HG03196 (cell line): ENCODE results near the gene GPC4.
"Not testable (repeated sequence)": the region's sequence is repeated elsewhere in the genome, so short reads cannot be mapped to it uniquely, and the experiment has no call there.

ENCODE experiments used
- ATAC-seq: cut with Tn5 transposase; IDR thresholded peaks from one replicate; pipeline ENCODE4 v1.9.1; 2021; ENCODE audit not compliant: unreplicated experiment

The GPC4 gene

DNA sequence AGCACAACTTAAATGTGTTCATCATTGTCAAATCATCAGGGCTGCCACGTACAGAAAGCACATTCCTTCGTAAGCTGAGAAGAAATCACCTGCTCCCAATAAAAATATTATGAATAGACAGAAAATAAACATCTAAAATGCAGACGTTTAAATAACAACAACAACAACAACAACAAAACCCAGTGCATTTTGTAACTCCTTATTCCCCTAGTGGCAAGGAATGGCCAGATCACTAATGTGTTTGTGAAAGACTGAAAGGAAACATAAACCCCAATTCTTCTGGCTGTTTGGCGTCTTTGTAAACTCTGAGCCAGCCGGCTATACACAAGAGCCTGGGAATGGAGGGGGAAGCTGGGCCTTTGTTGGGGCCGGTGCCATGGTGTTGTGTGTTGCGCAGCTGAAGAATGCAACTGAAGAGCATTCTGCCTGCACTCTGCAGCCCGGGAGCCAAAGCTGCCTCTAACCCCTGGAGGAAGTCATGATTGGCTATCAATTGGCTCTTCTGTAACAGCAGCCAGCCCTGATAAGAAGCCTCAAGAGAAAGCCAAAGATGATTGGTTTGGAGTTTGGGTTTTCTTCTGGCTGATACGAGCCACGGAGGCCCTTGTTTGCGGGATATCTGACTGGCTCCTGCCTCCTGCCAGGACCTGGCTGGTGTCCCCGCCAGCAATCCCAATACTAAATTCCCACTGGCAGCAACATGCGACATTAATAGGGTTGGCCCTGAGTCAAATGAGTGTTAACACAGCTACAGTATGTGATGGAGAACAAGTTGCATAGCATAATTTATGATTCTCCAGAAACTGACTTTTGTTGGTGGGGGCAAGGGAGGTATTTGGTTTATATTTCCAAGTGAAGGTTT, 107.4 kb downstream of the GPC4 start:
- ATAC-seq, result no peak

DNA sequence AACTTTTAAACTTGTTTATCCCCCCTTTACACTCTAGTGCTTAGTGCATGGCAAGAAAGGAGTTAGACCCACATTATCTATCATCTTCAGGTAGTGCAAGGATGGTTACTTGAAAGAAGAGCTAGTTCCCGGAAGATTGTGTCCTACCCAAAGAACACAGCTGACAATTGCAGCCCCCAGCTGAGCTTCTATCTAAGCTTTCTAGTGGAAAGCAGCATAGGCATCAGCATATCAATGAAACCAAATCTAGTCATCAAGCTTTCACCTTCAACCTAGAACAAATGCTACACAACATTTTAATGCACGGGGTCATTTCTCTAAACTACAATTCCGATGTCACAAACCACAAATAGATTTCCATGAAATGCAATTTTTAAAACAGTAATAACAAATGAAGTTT, 108.2 kb downstream of the GPC4 start:
- no peak for ATAC-seq

DNA sequence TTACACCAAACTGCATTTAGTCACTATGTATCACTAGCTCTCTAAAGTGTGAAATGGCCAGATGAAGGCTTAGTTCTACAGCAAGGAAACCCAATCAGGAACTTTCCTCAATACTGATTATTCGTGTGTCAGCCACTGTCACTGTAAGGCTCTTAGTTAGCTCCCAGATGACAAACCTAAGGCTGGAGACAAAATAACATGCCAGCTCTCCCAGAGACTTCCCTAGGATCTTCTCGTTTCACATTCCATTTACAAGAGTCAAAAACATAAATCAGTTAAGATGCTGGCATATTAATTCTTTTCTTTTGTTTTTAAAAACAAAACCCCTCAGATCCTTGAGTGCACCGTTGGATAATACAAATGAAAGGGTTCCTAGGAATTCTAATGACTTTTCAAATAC, 109.0 kb downstream of the GPC4 start:
- no peak for ATAC-seq

DNA sequence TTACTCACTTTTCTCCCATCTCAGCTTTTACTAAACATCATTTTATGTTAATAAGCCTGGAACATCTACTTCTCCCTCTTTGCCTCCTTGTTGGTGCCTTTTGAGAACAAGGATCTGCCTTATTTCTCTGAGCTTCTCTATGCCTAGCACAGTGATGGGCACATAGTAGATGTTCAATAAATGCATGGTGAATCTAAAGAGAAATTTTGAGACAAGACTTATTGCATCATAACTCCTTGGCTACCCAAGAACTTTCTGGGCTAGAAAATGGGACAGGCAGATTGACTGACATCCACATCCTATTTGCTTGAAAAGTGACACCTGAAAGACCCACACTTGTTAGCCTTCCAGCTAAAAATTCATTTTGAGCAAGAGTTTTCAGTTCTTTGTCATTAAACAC, 109.9 kb downstream of the GPC4 start:
- no peak for ATAC-seq

DNA sequence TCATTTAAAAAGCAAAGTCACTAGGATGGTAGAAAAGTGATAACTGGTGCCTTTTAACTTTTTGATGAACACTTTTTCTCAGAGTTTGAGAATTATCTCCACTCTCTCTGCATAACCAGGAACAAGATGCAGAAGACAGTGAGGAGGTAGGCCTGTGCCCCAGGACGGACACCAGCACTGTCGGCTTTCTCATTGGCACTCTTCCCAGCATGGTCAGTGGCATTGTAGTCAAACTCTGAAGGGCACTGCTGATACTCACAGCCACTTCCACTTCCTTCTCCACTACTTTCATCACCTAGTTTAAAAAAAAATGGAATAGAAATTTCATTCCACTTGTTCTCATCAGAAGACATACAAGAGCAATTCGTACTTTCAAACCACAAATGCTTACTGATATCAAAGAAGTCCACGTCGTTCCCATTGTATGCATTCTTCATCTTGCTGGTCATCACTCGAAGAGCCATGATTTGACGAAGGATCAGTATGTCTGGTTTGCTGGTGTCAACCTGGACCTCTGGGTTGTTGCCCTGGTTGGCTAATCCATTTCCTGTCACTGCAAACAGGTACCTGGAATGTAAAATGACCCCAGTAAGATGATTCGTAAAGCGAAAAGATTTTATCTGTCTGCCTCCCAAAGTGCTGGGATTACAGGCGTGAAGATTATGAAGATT, 112.4 kb downstream of the GPC4 start:
- no peak for ATAC-seq

DNA sequence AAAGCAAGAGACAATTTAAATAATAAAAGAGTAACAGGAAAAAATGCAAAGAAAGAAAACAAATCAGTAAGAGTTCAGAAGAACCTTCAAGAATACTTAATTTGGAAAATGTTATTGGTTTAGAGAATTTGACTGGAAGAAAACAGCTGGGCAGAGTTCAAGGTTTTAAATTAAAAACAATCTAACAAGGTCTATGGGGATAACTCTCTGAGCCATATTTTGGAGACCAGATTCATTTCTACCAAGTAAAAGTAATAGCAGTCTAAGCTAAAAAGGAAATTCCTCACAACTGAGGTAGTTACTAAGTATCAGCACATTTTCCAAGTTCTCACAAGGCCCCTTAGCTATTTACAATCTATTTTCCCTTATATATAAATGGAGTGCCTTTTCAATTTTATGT, 114.7 kb downstream of the GPC4 start:
- no peak for ATAC-seq

DNA sequence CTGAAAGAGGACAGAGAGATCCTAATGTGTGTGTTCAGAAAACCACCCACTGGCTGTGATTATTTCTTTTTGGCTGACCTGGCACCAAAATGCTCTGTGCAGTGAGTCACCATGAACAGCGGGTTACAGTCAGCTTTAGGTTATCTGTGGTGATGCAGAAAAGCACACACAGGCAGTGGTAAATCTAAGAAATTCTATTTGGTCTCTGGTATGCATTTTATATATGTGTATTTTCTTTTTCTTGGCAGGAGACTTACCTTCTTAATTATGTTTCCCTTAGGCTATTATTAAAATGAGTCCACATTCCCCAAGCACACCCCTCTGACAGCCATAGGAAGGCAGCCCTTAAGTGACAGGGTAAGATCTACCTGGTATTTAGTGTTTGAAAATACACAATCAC, 118.0 kb downstream of the GPC4 start:
- ATAC-seq, result no peak

DNA sequence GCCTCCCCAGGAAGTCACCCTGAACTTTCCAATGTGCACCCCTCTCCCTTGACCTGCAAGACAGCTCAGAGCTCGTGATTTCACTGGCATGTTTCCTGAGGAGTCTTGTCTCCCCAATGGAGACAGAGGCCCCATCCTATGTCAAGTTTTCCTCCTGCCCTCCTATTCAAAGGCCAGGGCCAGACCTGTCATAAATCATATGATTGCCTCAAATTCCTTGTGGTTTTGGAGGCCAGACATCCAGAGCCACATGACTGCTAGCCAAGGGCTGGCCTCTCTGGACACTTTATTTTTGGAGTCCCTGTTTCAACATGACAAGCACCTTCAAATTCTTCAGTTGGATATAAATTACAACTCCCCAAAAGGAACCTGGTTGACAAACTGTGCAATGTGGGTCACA, 121.2 kb downstream of the GPC4 start:
- ATAC-seq, result no peak

DNA sequence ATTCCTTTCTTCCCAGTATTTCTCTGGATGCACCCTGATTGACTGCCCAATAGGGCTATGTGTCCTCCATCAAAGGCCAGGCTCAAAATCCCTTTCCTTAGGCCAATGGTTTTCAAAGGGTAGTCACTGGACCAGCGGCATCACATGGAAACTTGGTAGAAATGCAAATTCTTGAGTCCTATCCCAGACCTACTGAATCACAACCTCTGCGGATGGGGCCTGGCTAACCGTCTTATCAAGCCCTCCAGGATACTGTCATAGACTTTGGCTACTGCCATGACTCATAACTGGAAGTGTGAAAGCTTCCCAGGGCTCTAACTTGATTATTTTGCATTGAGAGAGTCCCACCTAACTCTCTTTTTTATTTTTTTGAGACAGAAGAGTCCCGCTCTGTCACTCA, 125.2 kb downstream of the GPC4 start:
- ATAC-seq, result no peak

DNA sequence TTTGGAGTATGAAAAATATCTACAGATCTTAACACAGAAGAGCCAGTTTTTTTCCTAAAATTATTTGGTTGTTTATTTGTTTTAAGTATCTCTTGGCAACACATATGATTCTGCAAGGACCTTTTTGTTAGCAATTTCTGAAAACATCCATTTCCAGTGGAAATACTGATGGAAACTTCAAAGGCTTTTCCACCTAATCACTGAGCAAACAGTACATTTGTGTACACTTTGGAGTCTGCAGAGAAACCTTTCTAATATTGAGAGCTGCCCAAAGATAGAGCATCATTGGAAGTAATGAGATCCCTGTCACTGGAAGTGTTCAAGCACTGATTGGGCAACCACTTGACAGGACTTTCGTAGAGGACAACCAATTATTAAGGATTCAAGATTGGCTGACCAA, 127.4 kb downstream of the GPC4 start:
- ATAC-seq, result no peak

DNA sequence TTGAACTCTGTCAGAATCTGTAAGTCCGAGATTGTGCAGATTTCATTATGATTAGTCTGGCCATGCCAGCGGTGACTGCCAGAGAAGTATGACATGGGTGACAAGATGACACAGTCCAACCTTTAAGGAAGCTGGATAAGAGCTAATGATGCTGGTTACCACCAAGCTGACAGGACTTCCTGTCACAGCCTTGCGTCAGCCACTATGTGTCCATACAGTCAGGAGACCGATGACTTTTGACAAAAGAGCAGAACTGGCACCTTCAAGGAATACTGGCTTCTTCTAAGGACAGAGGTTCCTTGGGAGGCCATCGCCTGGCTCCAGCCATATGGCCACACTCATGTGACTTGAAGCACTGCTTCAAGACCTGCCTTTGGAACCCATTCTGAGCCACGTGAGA, 129.9 kb downstream of the GPC4 start:
- ATAC-seq, result no peak

DNA sequence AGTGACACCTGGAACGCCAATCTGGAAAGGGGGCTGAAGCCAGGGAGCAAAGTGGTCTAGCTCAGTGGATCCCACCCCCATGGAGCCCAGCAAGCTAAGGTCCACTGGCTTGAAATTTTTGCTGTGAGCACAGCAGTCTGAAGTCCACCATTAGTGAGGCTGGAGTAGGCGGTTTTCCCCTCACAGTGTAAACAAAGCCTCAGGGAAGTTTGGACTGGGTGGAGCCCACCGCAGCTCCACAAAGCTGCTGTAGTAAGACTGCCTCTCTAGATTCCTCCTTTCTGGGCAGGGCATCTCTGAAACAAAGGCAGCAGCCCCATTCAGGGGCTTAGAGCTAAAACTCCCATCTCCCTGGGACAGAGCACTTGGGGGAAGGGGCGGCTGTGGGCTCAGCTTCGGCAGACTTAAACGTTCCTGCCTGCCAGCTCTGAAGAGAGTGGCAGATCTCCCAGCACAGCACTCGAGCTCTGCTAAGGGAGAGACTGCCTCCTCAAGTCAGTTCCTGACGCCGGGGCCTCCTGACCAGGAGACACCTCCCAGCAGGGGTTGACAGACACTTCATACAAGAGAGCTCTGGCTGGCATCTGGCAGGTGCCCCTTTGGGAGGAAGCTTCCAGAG, 136.1 kb downstream of the GPC4 start:
- ATAC-seq, result not testable (repeated sequence)

DNA sequence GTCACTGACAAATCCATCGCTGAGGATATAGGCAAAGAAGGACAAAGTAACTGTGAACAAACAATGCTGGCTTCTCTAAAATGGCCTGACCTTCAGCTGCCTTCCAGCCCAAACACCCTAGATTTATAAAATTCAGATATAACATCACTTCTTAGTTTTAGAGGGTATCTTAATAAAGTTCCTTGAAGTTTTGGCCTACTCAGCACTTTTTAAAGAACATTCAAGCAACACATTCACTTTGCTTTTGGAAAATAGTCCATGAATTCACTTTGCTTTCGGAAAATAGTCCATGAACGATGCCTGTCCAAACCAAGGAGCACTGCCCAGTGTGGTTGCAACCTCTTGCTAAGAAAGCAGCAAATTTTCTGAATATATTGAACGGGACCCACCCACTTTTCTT, 142.1 kb downstream of the GPC4 start:
- ATAC-seq, result no peak

DNA sequence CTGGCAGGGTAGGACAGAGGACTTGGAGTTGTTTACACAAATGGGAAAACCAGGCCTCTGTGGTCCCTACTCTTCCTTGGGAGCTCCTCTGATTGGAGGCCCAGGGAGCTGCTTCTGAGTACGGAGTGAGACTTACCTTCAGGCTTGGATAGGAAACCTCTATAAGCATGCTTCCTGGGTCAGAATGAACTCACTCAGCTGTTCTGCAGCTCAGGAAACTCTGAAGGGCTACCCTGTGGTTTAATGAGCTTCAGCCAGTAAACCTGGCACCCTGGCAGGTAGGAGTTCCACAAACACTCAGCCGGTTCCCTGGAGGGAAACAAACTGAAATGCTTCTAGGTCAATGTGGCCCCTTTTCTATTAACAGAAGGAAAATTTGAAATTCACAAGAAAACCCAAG, 146.1 kb downstream of the GPC4 start:
- no peak for ATAC-seq

DNA sequence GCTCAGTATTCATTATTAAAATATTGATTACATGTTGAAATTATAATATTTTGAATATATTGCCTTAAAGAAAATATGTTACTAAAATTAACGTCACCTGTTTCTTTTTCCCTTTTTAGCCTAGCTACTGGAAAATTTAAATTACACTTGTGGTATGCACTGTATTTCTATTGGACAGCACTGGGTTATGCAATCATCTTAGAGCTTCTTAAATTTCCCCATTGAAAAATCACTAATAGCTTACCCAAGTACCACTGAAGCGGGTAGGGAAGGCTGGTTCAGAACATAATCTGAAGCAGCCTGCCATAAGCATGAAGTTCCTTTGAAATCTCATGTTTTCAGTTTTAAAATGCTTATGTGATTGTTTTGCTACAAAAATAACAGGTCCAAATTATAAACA, 147.7 kb downstream of the GPC4 start:
- no peak for ATAC-seq

DNA sequence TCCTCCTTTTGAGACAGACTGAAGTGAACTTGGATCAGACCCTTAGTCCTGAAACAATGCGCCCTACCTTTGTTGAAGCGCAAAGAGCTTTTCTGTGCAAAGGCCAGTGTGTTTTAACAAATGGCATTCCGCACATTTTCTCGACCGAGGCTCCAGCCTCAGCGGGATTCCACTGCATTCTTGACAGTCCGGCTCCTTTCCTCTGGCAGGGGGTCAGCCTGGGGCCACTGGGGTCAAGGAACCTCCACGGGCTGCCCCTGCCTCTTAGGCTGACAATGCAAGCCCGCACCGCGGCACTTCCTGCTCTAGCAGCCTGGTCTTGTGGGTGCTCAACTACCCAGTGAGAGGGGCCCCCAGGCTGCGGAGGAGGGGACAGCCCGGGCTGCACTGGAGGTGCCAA, 150.0 kb downstream of the GPC4 start:
- ATAC-seq, result no peak

DNA sequence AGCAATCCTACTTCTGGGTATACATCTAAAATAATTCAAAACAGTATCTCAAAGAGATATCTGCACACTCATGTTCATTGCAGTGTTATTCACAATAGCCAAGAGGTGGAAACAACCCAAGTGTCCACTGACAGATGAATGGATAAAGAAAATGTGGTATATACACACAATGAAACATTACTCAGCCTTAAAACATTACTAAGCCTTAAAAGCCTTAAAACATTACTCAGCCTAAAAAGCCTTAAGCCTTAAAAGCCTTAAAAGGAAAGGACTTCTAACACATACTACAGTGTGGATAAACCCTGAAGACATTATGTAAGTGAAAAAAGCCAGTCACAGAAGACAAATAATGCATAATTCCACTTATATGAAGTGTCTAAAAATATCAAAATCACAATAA, 156.8 kb downstream of the GPC4 start:
- ATAC-seq, result no peak

DNA sequence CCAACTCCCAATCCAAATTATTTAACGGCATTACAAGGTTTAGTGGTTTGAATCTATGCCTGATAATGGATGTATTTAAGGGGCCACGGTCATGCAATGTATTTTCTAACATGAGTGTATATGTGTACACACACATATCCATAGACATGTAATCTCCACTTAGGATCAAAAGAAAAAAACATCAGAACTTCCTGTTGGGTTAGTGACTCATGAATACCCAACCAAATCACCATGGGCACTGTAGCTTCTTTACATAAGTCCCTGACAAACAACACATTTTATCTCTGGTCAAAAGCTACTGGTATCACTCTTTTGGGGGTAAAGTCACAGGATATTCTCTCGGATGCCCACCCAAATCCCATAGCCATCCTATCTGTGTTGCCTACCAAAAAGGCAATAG, 160.6 kb downstream of the GPC4 start:
- no peak for ATAC-seq

DNA sequence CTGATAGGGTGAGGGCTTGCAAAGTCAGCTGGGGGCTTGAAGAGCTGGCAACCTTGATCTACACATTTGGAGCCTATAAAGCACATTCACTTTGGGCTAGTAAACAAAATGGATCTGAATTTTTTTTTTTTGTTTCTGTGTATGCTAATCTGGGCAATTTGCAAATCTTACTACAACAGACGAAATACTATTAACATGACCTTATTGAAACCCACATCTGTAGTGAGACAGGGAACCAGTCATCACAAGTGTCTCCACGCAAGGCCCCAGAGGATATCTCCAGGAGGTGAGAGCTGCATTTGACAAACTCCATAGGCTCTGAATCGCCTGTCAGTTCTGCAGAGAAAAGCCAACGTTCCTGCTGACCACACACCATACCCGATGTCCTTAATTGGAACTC, 164.1 kb downstream of the GPC4 start:
- no peak for ATAC-seq

DNA sequence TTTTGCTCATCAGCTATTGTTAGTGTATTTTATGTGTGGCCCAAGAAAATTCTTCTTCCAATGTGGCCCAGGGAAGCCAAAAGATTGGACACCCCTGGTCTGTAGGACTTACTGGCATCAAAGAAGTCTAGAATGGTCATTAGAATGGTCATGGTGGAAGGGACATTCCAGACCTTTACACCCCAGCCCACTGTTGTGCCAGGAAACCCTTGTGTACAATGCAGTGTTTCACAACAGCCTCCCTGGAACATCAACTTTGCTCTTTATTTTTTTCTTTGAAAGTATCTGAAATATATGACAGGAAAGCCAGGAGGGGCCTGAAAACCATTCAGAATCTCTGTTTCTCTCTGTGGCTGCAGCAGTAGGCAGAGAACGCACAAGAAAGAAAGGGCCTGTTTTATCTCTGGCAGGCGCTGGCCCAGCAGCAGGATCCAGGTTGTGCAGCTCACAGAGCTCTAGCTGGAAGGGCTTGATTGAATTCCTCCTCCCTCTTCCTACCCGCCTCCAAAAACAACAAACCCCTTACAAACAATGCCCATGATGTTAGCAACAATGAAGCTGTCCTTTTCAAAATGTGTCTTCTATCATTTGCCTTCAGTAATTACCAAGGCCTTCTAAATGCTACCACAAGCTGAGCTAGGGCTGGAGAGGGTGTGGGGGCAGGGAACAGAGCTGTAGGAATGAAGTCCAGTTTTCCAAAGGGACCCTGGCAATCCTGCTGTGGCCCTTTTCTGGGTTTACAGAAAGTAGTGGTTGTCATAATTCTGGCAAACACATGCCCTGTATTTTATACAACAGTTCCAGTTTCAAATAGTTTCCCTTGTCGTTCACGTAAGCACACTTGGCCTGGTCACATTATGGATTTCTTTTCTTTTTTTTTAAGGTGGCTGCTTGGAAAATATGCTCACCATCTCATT, 164.8 kb downstream of the GPC4 start:
- ATAC-seq, result no peak
